Esophagus muscularis mucosa (tissue), 4 donors: Measurements from ENCODE around the gene ITPR1.

Experiments used
- CTCF ChIP-seq, 3 experiments: fragments of 200-600 bp in 2 of 3; fragments of 450-650 bp in 1 of 3; sonication (generic) in 2 of 3; IDR thresholded peaks; one replicate each; pipeline ENCODE4 v1.5.1; 2017 to 2019; ENCODE audit warnings: antibody characterized with exemption in 3 of 3, mild to moderate bottlenecking in 2 of 3, moderate library complexity in 1 of 3
- EP300 ChIP-seq: sonication (generic); formaldehyde crosslinking; IDR thresholded peaks from one replicate; pipeline ENCODE4 v1.6.1; 2017; ENCODE audit warnings: antibody characterized with exemption
- POLR2AphosphoS5 ChIP-seq, 2 donors: sonication (generic); formaldehyde crosslinking; IDR thresholded peaks; one replicate each; pipeline ENCODE4 v1.6.1; 2017; ENCODE audit warnings: antibody characterized with exemption in 2 of 2

- TF ChIP-seq CTCF (IDR thresholded peaks at IDR 0.05) = no peak
- TF ChIP-seq EP300 = no peak
- TF ChIP-seq POLR2AphosphoS5 (IDR thresholded peaks at IDR 0.05) = no peak
Observed at GRCh38 chr3:4641863-4642563, 148.9 kb downstream of the ITPR1 start.
